Measurements from ENCODE around the gene FOXJ3.

FOXJ3 gene

GRCh38 chr1:42146626-42147320, 188.3 kb downstream of the FOXJ3 start:
- Histone ChIP-seq H3K27me3 (peaks cover 33% of the 10 kb centered on the region), H3K27ac (no peak overlapping the region), H3K4me1 (ENCODE audit: control insufficient read depth in 1 of 2, insufficient read depth in 1 of 2, low read depth in 1 of 2, low read length in 1 of 2) (no peaks in the 10 kb centered on the region), H3K36me3 (no peaks in the 10 kb centered on the region), H3K9me3 (no peaks in the 10 kb centered on the region), H3K4me3 (ENCODE audit: low read depth in 1 of 2, low read length in 1 of 2) (no peak overlapping the region)
- TF ChIP-seq CTCF (IDR thresholded peaks at IDR 0.05), result no peak

- no peaks in the 10 kb centered on the region for H3K36me3 ChIP-seq
- H3K9me3 ChIP-seq, result no peaks in the 10 kb centered on the region
- TF ChIP-seq CTCF (IDR thresholded peaks at IDR 0.05), result no peak
- H3K4me1 ChIP-seq (ENCODE audit: control insufficient read depth in 1 of 2, insufficient read depth in 1 of 2, low read depth in 1 of 2, low read length in 1 of 2), result no peaks in the 10 kb centered on the region
- peaks cover 33% of the 10 kb centered on the region for H3K27me3 ChIP-seq
- H3K27ac ChIP-seq, result no peak overlapping the region
- no peak overlapping the region for H3K4me3 ChIP-seq (ENCODE audit: low read depth in 1 of 2, low read length in 1 of 2)
These were observed 189.0 kb downstream of the FOXJ3 start for GRCh38 chr1:42145764-42146625.

GRCh38 chr1:42145389-42145716, 189.7 kb downstream of the FOXJ3 start:
- no peaks in the 10 kb centered on the region for H3K9me3 ChIP-seq
- TF ChIP-seq CTCF (IDR thresholded peaks at IDR 0.05), result no peak
- no peak overlapping the region for H3K27ac ChIP-seq
- no peak overlapping the region for H3K4me3 ChIP-seq (ENCODE audit: low read depth in 1 of 2, low read length in 1 of 2)
- peaks cover 33% of the 10 kb centered on the region for H3K27me3 ChIP-seq
- H3K4me1 ChIP-seq (ENCODE audit: control insufficient read depth in 1 of 2, insufficient read depth in 1 of 2, low read depth in 1 of 2, low read length in 1 of 2), result no peaks in the 10 kb centered on the region
- H3K36me3 ChIP-seq, result no peaks in the 10 kb centered on the region

GRCh38 chr1:42144711-42145388, 190.2 kb downstream of the FOXJ3 start:
- Histone ChIP-seq H3K9me3 (no peaks in the 10 kb centered on the region), H3K4me1 (ENCODE audit: control insufficient read depth in 1 of 2, insufficient read depth in 1 of 2, low read depth in 1 of 2, low read length in 1 of 2) (no peaks in the 10 kb centered on the region), H3K36me3 (no peaks in the 10 kb centered on the region), H3K27me3 (peaks cover 33% of the 10 kb centered on the region), H3K27ac (no peak overlapping the region), H3K4me3 (ENCODE audit: low read depth in 1 of 2, low read length in 1 of 2) (no peak overlapping the region)
- TF ChIP-seq CTCF (IDR thresholded peaks at IDR 0.05), result no peak

GRCh38 chr1:42143896-42144710, 190.9 kb downstream of the FOXJ3 start:
- Histone ChIP-seq H3K4me1 (ENCODE audit: control insufficient read depth in 1 of 2, insufficient read depth in 1 of 2, low read depth in 1 of 2, low read length in 1 of 2) (no peaks in the 10 kb centered on the region), H3K27ac (no peak overlapping the region), H3K4me3 (ENCODE audit: low read depth in 1 of 2, low read length in 1 of 2) (no peak overlapping the region), H3K27me3 (peaks cover 33% of the 10 kb centered on the region), H3K9me3 (no peaks in the 10 kb centered on the region), H3K36me3 (no peaks in the 10 kb centered on the region)
- no peak for TF ChIP-seq CTCF (IDR thresholded peaks at IDR 0.05)

All from neutrophil (primary cell).